ENCODE results near the gene CCDC91. TPM values are rescaled to one million over a fixed set of nuclear protein-coding genes. Genes with fewer than 3 reads are reported as not detected.

Gene CCDC91
- total and polyA plus RNA-seq, 4 donors, result 19.8 to 30.1 (median 28.7) TPM

- H3K27me3 ChIP-seq (ENCODE audit: control insufficient read depth in 1 of 2, insufficient read depth in 2 of 2, low read length in 1 of 2), result no peaks in the 10 kb centered on the region
- H3K9me3 ChIP-seq (ENCODE audit: control insufficient read depth, low read length), result no peaks in the 10 kb centered on the region
- no peaks in the 10 kb centered on the region for H3K4me1 ChIP-seq (ENCODE audit: control insufficient read depth in 1 of 2, insufficient read depth in 2 of 2, low read length in 2 of 2)
- H3K4me3 ChIP-seq (ENCODE audit: low read length in 2 of 2), result no peak overlapping the region
- no peaks in the 10 kb centered on the region for H3K36me3 ChIP-seq (ENCODE audit: control insufficient read depth in 1 of 2, insufficient read depth in 2 of 2, low read length in 1 of 2)
- H3K27ac ChIP-seq (ENCODE audit: low read depth in 1 of 2, low read length in 2 of 2), result no peak overlapping the region
- no peak for DNase-seq
- no peak for ATAC-seq (ENCODE audit: low FRiP score)
- intact Hi-C loops (cut with DNase I), result no loop called here
Observed at GRCh38 chr12:28231248-28231647, 41.0 kb downstream of the CCDC91 start.

GRCh38 chr12:28232211-28232928 is 42.1 kb downstream of the CCDC91 start:
- H3K9me3 ChIP-seq (ENCODE audit: control insufficient read depth, low read length), result no peaks in the 10 kb centered on the region
- H3K4me3 ChIP-seq (ENCODE audit: low read length in 2 of 2), result no peak overlapping the region
- intact Hi-C loops (cut with DNase I), result no loop called here
- ATAC-seq (ENCODE audit: low FRiP score) (no peak), DNase-seq (no peak)
- no peak overlapping the region for H3K27ac ChIP-seq (ENCODE audit: low read depth in 1 of 2, low read length in 2 of 2)
- H3K27me3 ChIP-seq (ENCODE audit: control insufficient read depth in 1 of 2, insufficient read depth in 2 of 2, low read length in 1 of 2), result no peaks in the 10 kb centered on the region
- WGBS, 2 donors, result 93 to 94% methylated on average over 2 of the region's 2 CpGs
- no peaks in the 10 kb centered on the region for H3K4me1 ChIP-seq (ENCODE audit: control insufficient read depth in 1 of 2, insufficient read depth in 2 of 2, low read length in 2 of 2)
- H3K36me3 ChIP-seq (ENCODE audit: control insufficient read depth in 1 of 2, insufficient read depth in 2 of 2, low read length in 1 of 2), result no peaks in the 10 kb centered on the region

- DNase-seq, result no peak
- intact Hi-C loops (cut with DNase I), result no loop called here
- H3K27ac ChIP-seq (ENCODE audit: low read depth in 1 of 2, low read length in 2 of 2), result no peak overlapping the region
Observed at GRCh38 chr12:28234444-28234843, 44.2 kb downstream of the CCDC91 start.

GRCh38 chr12:28235015-28235414 is 44.8 kb downstream of the CCDC91 start:
- intact Hi-C loops (cut with DNase I), result no loop called here
- ATAC-seq (ENCODE audit: low FRiP score) (no peak), DNase-seq (no peak)
- Histone ChIP-seq H3K4me1 (ENCODE audit: control insufficient read depth in 1 of 2, insufficient read depth in 2 of 2, low read length in 2 of 2) (no peaks in the 10 kb centered on the region), H3K27me3 (ENCODE audit: control insufficient read depth in 1 of 2, insufficient read depth in 2 of 2, low read length in 1 of 2) (no peaks in the 10 kb centered on the region), H3K4me3 (ENCODE audit: low read length in 2 of 2) (no peak overlapping the region), H3K9me3 (ENCODE audit: control insufficient read depth, low read length) (no peaks in the 10 kb centered on the region), H3K36me3 (ENCODE audit: control insufficient read depth in 1 of 2, insufficient read depth in 2 of 2, low read length in 1 of 2) (no peaks in the 10 kb centered on the region), H3K27ac (ENCODE audit: low read depth in 1 of 2, low read length in 2 of 2) (no peak overlapping the region)
- 80 to 87% methylated on average over 1 of the region's 1 CpG for WGBS, 2 donors

More at GRCh38 chr12:28234444-28234843, 44.2 kb downstream of the CCDC91 start:
- Histone ChIP-seq H3K36me3 (ENCODE audit: control insufficient read depth in 1 of 2, insufficient read depth in 2 of 2, low read length in 1 of 2) (no peaks in the 10 kb centered on the region), H3K4me3 (ENCODE audit: low read length in 2 of 2) (no peak overlapping the region), H3K9me3 (ENCODE audit: control insufficient read depth, low read length) (no peaks in the 10 kb centered on the region), H3K27me3 (ENCODE audit: control insufficient read depth in 1 of 2, insufficient read depth in 2 of 2, low read length in 1 of 2) (no peaks in the 10 kb centered on the region), H3K4me1 (ENCODE audit: control insufficient read depth in 1 of 2, insufficient read depth in 2 of 2, low read length in 2 of 2) (no peaks in the 10 kb centered on the region)
- no peak for ATAC-seq (ENCODE audit: low FRiP score)

GRCh38 chr12:28235985-28236384 is 45.7 kb downstream of the CCDC91 start:
- no peak overlapping the region for H3K27ac ChIP-seq (ENCODE audit: low read depth in 1 of 2, low read length in 2 of 2)
- no peaks in the 10 kb centered on the region for H3K9me3 ChIP-seq (ENCODE audit: control insufficient read depth, low read length)
- no peak for DNase-seq
- H3K27me3 ChIP-seq (ENCODE audit: control insufficient read depth in 1 of 2, insufficient read depth in 2 of 2, low read length in 1 of 2), result no peaks in the 10 kb centered on the region
- intact Hi-C loops (cut with DNase I), result no loop called here
- ATAC-seq (ENCODE audit: low FRiP score), result no peak
- no peak overlapping the region for H3K4me3 ChIP-seq (ENCODE audit: low read length in 2 of 2)
- no peaks in the 10 kb centered on the region for H3K4me1 ChIP-seq (ENCODE audit: control insufficient read depth in 1 of 2, insufficient read depth in 2 of 2, low read length in 2 of 2)
- H3K36me3 ChIP-seq (ENCODE audit: control insufficient read depth in 1 of 2, insufficient read depth in 2 of 2, low read length in 1 of 2), result no peaks in the 10 kb centered on the region

GRCh38 chr12:28237423-28237822 is 47.2 kb downstream of the CCDC91 start:
- no peak overlapping the region for H3K27ac ChIP-seq (ENCODE audit: low read depth in 1 of 2, low read length in 2 of 2)
- H3K4me1 ChIP-seq (ENCODE audit: control insufficient read depth in 1 of 2, insufficient read depth in 2 of 2, low read length in 2 of 2), result no peaks in the 10 kb centered on the region
- ATAC-seq (ENCODE audit: low FRiP score) (no peak), DNase-seq (no peak)
- no peaks in the 10 kb centered on the region for H3K27me3 ChIP-seq (ENCODE audit: control insufficient read depth in 1 of 2, insufficient read depth in 2 of 2, low read length in 1 of 2)
- H3K36me3 ChIP-seq (ENCODE audit: control insufficient read depth in 1 of 2, insufficient read depth in 2 of 2, low read length in 1 of 2), result no peaks in the 10 kb centered on the region
- H3K4me3 ChIP-seq (ENCODE audit: low read length in 2 of 2), result no peak overlapping the region
- intact Hi-C loops (cut with DNase I), result no loop called here
- H3K9me3 ChIP-seq (ENCODE audit: control insufficient read depth, low read length), result no peaks in the 10 kb centered on the region

GRCh38 chr12:28239918-28240317 is 49.7 kb downstream of the CCDC91 start:
- intact Hi-C loops (cut with DNase I), result no loop called here
- H3K4me3 ChIP-seq (ENCODE audit: low read length in 2 of 2), result no peak overlapping the region
- DNase-seq (no peak), ATAC-seq (ENCODE audit: low FRiP score) (no peak)
- no peak overlapping the region for H3K27ac ChIP-seq (ENCODE audit: low read depth in 1 of 2, low read length in 2 of 2)
- H3K27me3 ChIP-seq (ENCODE audit: control insufficient read depth in 1 of 2, insufficient read depth in 2 of 2, low read length in 1 of 2), result no peaks in the 10 kb centered on the region
- H3K9me3 ChIP-seq (ENCODE audit: control insufficient read depth, low read length), result no peaks in the 10 kb centered on the region
- no peaks in the 10 kb centered on the region for H3K4me1 ChIP-seq (ENCODE audit: control insufficient read depth in 1 of 2, insufficient read depth in 2 of 2, low read length in 2 of 2)
- 96 to 97% methylated on average over 3 of the region's 3 CpGs for WGBS, 2 donors
- H3K36me3 ChIP-seq (ENCODE audit: control insufficient read depth in 1 of 2, insufficient read depth in 2 of 2, low read length in 1 of 2), result no peaks in the 10 kb centered on the region

- ATAC-seq (ENCODE audit: low FRiP score), result no peak
- intact Hi-C loops (cut with DNase I), result no loop called here
- Histone ChIP-seq H3K27me3 (ENCODE audit: control insufficient read depth in 1 of 2, insufficient read depth in 2 of 2, low read length in 1 of 2) (no peaks in the 10 kb centered on the region), H3K9me3 (ENCODE audit: control insufficient read depth, low read length) (no peaks in the 10 kb centered on the region), H3K4me1 (ENCODE audit: control insufficient read depth in 1 of 2, insufficient read depth in 2 of 2, low read length in 2 of 2) (no peaks in the 10 kb centered on the region), H3K36me3 (ENCODE audit: control insufficient read depth in 1 of 2, insufficient read depth in 2 of 2, low read length in 1 of 2) (no peaks in the 10 kb centered on the region), H3K27ac (ENCODE audit: low read depth in 1 of 2, low read length in 2 of 2) (no peak overlapping the region), H3K4me3 (ENCODE audit: low read length in 2 of 2) (no peak overlapping the region)
- no peak for DNase-seq
Observed at GRCh38 chr12:28240853-28241252, 50.6 kb downstream of the CCDC91 start.

GRCh38 chr12:28242129-28242495 is 51.9 kb downstream of the CCDC91 start:
- no peak for DNase-seq
- Histone ChIP-seq H3K27me3 (ENCODE audit: control insufficient read depth in 1 of 2, insufficient read depth in 2 of 2, low read length in 1 of 2) (no peaks in the 10 kb centered on the region), H3K9me3 (ENCODE audit: control insufficient read depth, low read length) (no peaks in the 10 kb centered on the region), H3K36me3 (ENCODE audit: control insufficient read depth in 1 of 2, insufficient read depth in 2 of 2, low read length in 1 of 2) (no peaks in the 10 kb centered on the region), H3K4me1 (ENCODE audit: control insufficient read depth in 1 of 2, insufficient read depth in 2 of 2, low read length in 2 of 2) (no peaks in the 10 kb centered on the region), H3K27ac (ENCODE audit: low read depth in 1 of 2, low read length in 2 of 2) (no peak overlapping the region), H3K4me3 (ENCODE audit: low read length in 2 of 2) (no peak overlapping the region)
- no peak for ATAC-seq (ENCODE audit: low FRiP score)
- intact Hi-C loops (cut with DNase I), result no loop called here
- 76 to 85% methylated on average over 2 of the region's 2 CpGs for WGBS, 2 donors
